ENCODE data around the gene SFXN2. TPM values are rescaled to one million over a fixed set of nuclear protein-coding genes. Genes with fewer than 3 reads are reported as not detected.
"Not testable (repeated sequence)": the region's sequence is repeated elsewhere in the genome, so short reads cannot be mapped to it uniquely, and the experiment has no call there.

The SFXN2 gene
- total RNA-seq, 1 donor from 2014 or later = 9.1 TPM

DNA sequence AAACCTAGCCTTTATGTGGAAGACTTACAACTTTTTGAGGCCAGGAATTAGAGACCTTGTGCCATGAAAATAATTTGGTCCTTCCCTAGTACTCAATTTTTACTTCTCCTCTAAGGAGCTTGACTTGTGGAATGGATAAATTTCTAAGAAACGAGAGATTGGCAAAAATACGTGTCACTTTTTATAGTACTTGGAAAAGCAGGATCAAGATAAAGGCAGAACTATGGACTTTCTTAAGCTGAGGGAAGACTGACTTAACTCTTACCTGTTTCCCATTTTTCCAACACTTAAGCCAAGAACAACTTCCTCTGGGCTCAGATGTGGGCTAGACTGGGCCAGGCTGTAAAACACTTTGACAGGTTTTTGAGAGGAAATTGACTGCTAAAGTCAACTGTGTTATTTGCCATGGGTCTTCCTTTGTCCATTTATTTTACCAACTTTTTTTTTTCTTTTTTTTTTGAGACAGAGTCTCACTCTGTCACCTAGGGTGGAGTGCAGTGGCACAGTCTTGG, 27.3 kb downstream of the SFXN2 start:
- peaks cover 30% of the 10 kb centered on the region for H3K79me2 ChIP-seq (ENCODE audit: insufficient read depth, low read length)
- no peak overlapping the region for H3K27ac ChIP-seq (ENCODE audit: low read depth, low read length)
- Mint-ChIP-seq H3K4me1 (ENCODE audit: low read depth, unreplicated experiment) (peaks cover 23% of the 10 kb centered on the region), H3K27ac (ENCODE audit: unreplicated experiment) (no peak overlapping the region), H3K9me3 (ENCODE audit: unreplicated experiment) (no peaks in the 10 kb centered on the region), H3K36me3 (ENCODE audit: low read depth, unreplicated experiment) (peaks cover 7% of the 10 kb centered on the region), H3K27me3 (ENCODE audit: low read depth, unreplicated experiment) (no peaks in the 10 kb centered on the region), H3K4me3 (ENCODE audit: unreplicated experiment) (no peak overlapping the region)
- H3K9me3 ChIP-seq (ENCODE audit: insufficient read depth, low read depth, low read length) = no peaks in the 10 kb centered on the region
- H2AFZ ChIP-seq (ENCODE audit: low read depth, low read length) = no peak overlapping the region
- peaks cover 8% of the 10 kb centered on the region for H3K4me1 ChIP-seq (ENCODE audit: insufficient read depth, low read length)
- no peak overlapping the region for H3K4me3 ChIP-seq (ENCODE audit: insufficient read depth, low read depth, low read length)
- DNase-seq (ENCODE audit: low read depth) = no peak
- peaks cover 8% of the 10 kb centered on the region for H4K20me1 ChIP-seq (ENCODE audit: insufficient read depth, low read length)
- no peak for FAIRE-seq
- H3K27me3 ChIP-seq (ENCODE audit: insufficient read depth, low read length) = no peaks in the 10 kb centered on the region
- TF ChIP-seq EZH2 (IDR thresholded peaks at IDR 0.05; ENCODE audit: insufficient read depth, low read length) = no peak
- TF ChIP-seq, protein P1, sequence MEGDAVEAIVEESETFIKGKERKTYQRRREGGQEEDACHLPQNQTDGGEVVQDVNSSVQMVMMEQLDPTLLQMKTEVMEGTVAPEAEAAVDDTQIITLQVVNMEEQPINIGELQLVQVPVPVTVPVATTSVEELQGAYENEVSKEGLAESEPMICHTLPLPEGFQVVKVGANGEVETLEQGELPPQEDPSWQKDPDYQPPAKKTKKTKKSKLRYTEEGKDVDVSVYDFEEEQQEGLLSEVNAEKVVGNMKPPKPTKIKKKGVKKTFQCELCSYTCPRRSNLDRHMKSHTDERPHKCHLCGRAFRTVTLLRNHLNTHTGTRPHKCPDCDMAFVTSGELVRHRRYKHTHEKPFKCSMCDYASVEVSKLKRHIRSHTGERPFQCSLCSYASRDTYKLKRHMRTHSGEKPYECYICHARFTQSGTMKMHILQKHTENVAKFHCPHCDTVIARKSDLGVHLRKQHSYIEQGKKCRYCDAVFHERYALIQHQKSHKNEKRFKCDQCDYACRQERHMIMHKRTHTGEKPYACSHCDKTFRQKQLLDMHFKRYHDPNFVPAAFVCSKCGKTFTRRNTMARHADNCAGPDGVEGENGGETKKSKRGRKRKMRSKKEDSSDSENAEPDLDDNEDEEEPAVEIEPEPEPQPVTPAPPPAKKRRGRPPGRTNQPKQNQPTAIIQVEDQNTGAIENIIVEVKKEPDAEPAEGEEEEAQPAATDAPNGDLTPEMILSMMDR (IDR thresholded peaks at IDR 0.05; ENCODE audit: insufficient read depth, low read depth, low read length) = no peak
- H3K9ac ChIP-seq (ENCODE audit: low read length) = no peak overlapping the region
- no peak overlapping the region for H3K4me2 ChIP-seq (ENCODE audit: low read length)
- peaks cover 5% of the 10 kb centered on the region for H3K36me3 ChIP-seq (ENCODE audit: insufficient read depth, low read length)

DNA sequence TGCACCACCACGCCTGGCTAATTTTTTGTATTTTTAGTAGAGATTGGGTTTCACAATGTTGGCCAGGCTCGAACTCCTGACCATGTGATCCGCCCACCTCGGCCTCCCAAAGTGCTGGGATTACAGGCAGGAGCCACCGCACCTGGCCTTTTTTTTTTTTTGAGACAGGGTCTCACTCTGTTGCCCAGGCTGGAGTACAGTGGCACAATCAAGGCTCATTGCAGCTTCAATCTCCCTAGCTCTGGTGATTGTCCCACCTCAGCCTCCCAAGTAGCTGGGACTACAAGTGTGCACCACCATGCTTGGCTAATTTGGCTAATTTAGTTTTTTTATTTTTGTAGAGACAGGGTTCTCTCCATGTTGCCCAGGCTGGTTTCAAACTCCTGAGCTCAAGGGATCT, 27.9 kb downstream of the SFXN2 start:
- FAIRE-seq; H3K36me3 ChIP-seq (ENCODE audit: insufficient read depth, low read length); H3K9me3 ChIP-seq (ENCODE audit: insufficient read depth, low read depth, low read length); H3K9me3 Mint-ChIP-seq (ENCODE audit: unreplicated experiment); H3K4me2 ChIP-seq (ENCODE audit: low read length); DNase-seq (ENCODE audit: low read depth); H2AFZ ChIP-seq (ENCODE audit: low read depth, low read length); H3K9ac ChIP-seq (ENCODE audit: low read length); H3K27ac ChIP-seq (ENCODE audit: low read depth, low read length); H3K36me3 Mint-ChIP-seq (ENCODE audit: low read depth, unreplicated experiment); H3K4me1 ChIP-seq (ENCODE audit: insufficient read depth, low read length); H3K27me3 Mint-ChIP-seq (ENCODE audit: low read depth, unreplicated experiment); H3K4me3 ChIP-seq (ENCODE audit: insufficient read depth, low read depth, low read length); H3K27me3 ChIP-seq (ENCODE audit: insufficient read depth, low read length); H3K27ac Mint-ChIP-seq (ENCODE audit: unreplicated experiment); H3K4me3 Mint-ChIP-seq (ENCODE audit: unreplicated experiment): not testable (repeated sequence)
- peaks cover 26% of the 10 kb centered on the region for H3K4me1 Mint-ChIP-seq (ENCODE audit: low read depth, unreplicated experiment)
- Histone ChIP-seq H3K79me2 (ENCODE audit: insufficient read depth, low read length) (peaks cover 35% of the 10 kb centered on the region), H4K20me1 (ENCODE audit: insufficient read depth, low read length) (peaks cover 11% of the 10 kb centered on the region)

DNA sequence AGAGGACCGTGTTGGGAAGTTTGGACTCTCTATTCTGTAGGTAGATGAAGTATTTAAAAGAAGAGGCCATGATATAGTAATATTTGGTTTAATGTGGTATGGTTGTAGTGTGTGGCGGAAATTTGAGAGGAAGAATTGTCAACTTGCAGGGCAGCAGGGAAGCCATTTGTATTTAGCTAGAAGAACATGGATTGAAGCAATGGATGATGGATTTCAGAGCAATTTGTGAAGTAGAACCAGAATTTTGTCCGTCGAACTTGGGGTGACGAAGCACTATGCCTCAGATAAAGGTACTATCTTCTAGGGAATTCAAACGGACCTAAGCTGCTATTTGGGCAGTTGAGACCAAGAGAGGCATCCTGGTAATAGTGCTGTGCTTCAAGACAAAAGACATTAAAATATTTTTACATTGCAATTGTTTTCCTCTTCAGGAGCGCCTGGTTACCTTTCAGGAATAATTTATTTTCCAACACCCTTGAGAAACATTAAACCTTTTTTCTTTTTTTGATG, 28.7 kb downstream of the SFXN2 start:
- no peaks in the 10 kb centered on the region for H3K27me3 ChIP-seq (ENCODE audit: insufficient read depth, low read length)
- H4K20me1 ChIP-seq (ENCODE audit: insufficient read depth, low read length) = peaks cover 14% of the 10 kb centered on the region
- H3K9me3 Mint-ChIP-seq (ENCODE audit: unreplicated experiment) = no peaks in the 10 kb centered on the region
- TF ChIP-seq, protein P1 (IDR thresholded peaks at IDR 0.05; ENCODE audit: insufficient read depth, low read depth, low read length) = no peak
- TF ChIP-seq EZH2 (IDR thresholded peaks at IDR 0.05; ENCODE audit: insufficient read depth, low read length) = no peak
- H3K27ac ChIP-seq (ENCODE audit: low read depth, low read length) = peak overlapping the region; percentile 14
- H3K27me3 Mint-ChIP-seq (ENCODE audit: low read depth, unreplicated experiment) = no peaks in the 10 kb centered on the region
- DNase-seq (ENCODE audit: low read depth) (no peak), FAIRE-seq (no peak)
- H3K27ac Mint-ChIP-seq (ENCODE audit: unreplicated experiment) = peak overlapping the region; percentile 86
- H3K4me2 ChIP-seq (ENCODE audit: low read length) = peak overlapping the region; percentile 65
- peaks cover 41% of the 10 kb centered on the region for H3K79me2 ChIP-seq (ENCODE audit: insufficient read depth, low read length)
- peak overlapping the region; percentile 79 for H2AFZ ChIP-seq (ENCODE audit: low read depth, low read length)
- peak overlapping the region; percentile 19 for H3K4me3 ChIP-seq (ENCODE audit: insufficient read depth, low read depth, low read length)
- no peak overlapping the region for H3K9ac ChIP-seq (ENCODE audit: low read length)
- H3K36me3 ChIP-seq (ENCODE audit: insufficient read depth, low read length) = no peaks in the 10 kb centered on the region
- peak overlapping the region; percentile 99 for H3K4me3 Mint-ChIP-seq (ENCODE audit: unreplicated experiment)
- H3K4me1 Mint-ChIP-seq (ENCODE audit: low read depth, unreplicated experiment) = peaks cover 26% of the 10 kb centered on the region
- H3K4me1 ChIP-seq (ENCODE audit: insufficient read depth, low read length) = peaks cover 8% of the 10 kb centered on the region
- peaks cover 1% of the 10 kb centered on the region for H3K36me3 Mint-ChIP-seq (ENCODE audit: low read depth, unreplicated experiment)
- H3K9me3 ChIP-seq (ENCODE audit: insufficient read depth, low read depth, low read length) = no peaks in the 10 kb centered on the region
